HepG2 (cell line): ENCODE data around the gene CAPN2. TPM values are rescaled to one million over a fixed set of nuclear protein-coding genes. Genes with fewer than 3 reads are reported as not detected.

Source experiments
- ATAC-seq: fragments of 200-7000 bp; cut with Tn5 transposase; 3 replicates; pipeline ENCODE4 v1.9.1; 2020; ENCODE audit warnings: mild to moderate bottlenecking, moderate library complexity
- BruUV-seq: library from RNA; stranded (reverse); fragments of 400-500 nt; replicated peaks from 2 replicates; lab custom pipeline; 2021; lab: Mats Ljungman, UMichigan
- CTCF ChIA-PET: fragments of 300-600 bp; formaldehyde crosslinking; extraction: SDS; loops from one replicate; lab custom pipeline; 2021; ENCODE audit warnings: low total read pairs, inconsistent platforms, low intra/inter-chr PET ratio; lab: Yijun Ruan, JAX
- POLR2A ChIA-PET: fragments of 350-600 bp; sonication (Branson Sonifier 250); formaldehyde crosslinking; loops from one replicate; lab custom pipeline; 2020; ENCODE audit warnings: antibody characterized with exemption, inconsistent platforms; lab: Yijun Ruan, JAX
- DNase-seq: peaks from one replicate; pipeline ENCODE4 v3.0.0-alpha.2; 2015; ENCODE audit warnings: low spot score
- FAIRE-seq: peaks from 3 replicates; lab custom pipeline; 2011; peaks lifted over from hg19 to GRCh38; lab: Jason Lieb, UNC
- H2AFZ ChIP-seq: one replicate; pipeline ENCODE4 v1.6.1; 2011; ENCODE audit warnings: low read length, inconsistent platforms
- H3K27ac ChIP-seq: fragments of 300-600 bp; 3 replicates; pipeline ENCODE4 v1.8.0; 2011; ENCODE audit warnings: mixed run types, mild to moderate bottlenecking, mixed read lengths, low read length, inconsistent platforms; ENCODE audit not compliant: insufficient read depth; ENCODE audit errors: extremely low read length
- H3K27me3 ChIP-seq, 2 experiments: fragments of 200-600 bp in 1 of 2; 2 replicates in 1 of 2; 3 replicates in 1 of 2; pipeline versions ENCODE4 v1.6.0 to v1.8.0; 2011; ENCODE audit warnings: low read length in 2 of 2, mild to moderate bottlenecking in 2 of 2, moderate library complexity in 2 of 2, inconsistent platforms in 1 of 2; ENCODE audit not compliant: insufficient read depth in 2 of 2, control insufficient read depth in 1 of 2
- H3K36me3 ChIP-seq, 2 experiments: fragments of 200-600 bp in 1 of 2; replicated peaks in 1 of 2; 2 replicates in 1 of 2; 3 replicates in 1 of 2; pipeline versions ENCODE4 v1.5.1 to v1.8.0; 2011; ENCODE audit warnings: low read length in 2 of 2, inconsistent platforms in 1 of 2; ENCODE audit not compliant: insufficient read depth in 2 of 2, control insufficient read depth in 1 of 2
- H3K4me1 ChIP-seq: 2 replicates; pipeline ENCODE4 v1.5.1; 2012; ENCODE audit warnings: low read length, inconsistent platforms; ENCODE audit not compliant: insufficient read depth
- H3K4me2 ChIP-seq: 2 replicates; pipeline ENCODE4 v1.6.0; 2011; ENCODE audit warnings: low read depth, low read length, inconsistent platforms
- H3K4me3 ChIP-seq, 3 experiments: fragments of 200-600 bp in 1 of 3; sonication (generic), shearing (Covaris generic) in 1 of 3; replicated peaks in 1 of 3; 2 replicates each; pipeline ENCODE4 v1.5.1; 2011 to 2016; ENCODE audit warnings: low read length in 3 of 3, inconsistent platforms in 2 of 3, low read depth in 2 of 3, mild to moderate bottlenecking in 2 of 3, control low read depth in 1 of 3, mixed read lengths in 1 of 3; ENCODE audit not compliant: insufficient read depth in 1 of 3
- H3K79me2 ChIP-seq: one replicate; pipeline ENCODE4 v1.6.1; 2011; ENCODE audit warnings: low read length, inconsistent platforms; ENCODE audit not compliant: insufficient read depth
- H3K9ac ChIP-seq: 2 replicates; pipeline ENCODE4 v1.6.0; 2011; ENCODE audit warnings: mild to moderate bottlenecking, low read depth, low read length, inconsistent platforms; ENCODE audit not compliant: insufficient read depth
- H3K9me3 ChIP-seq: 2 replicates; pipeline ENCODE4 v1.5.1; 2012; ENCODE audit warnings: mild to moderate bottlenecking, low read length
- H4K20me1 ChIP-seq: 2 replicates; pipeline ENCODE4 v1.6.0; 2011; ENCODE audit warnings: inconsistent platforms, mild to moderate bottlenecking, low read length, moderate library complexity; ENCODE audit not compliant: insufficient read depth
- EP300 ChIP-seq, 3 experiments: sonication (generic) in 1 of 3; formaldehyde crosslinking in 1 of 3; IDR thresholded peaks; 2 replicates each; pipeline versions ENCODE4 v1.5.1 to v1.6.1; 2011 to 2020; ENCODE audit warnings: low read depth in 2 of 3, low read length in 2 of 3, borderline replicate concordance in 1 of 3, improper control_type of control experiment in 1 of 3, mild to moderate bottlenecking in 1 of 3, missing genetic modification reagents in 1 of 3, moderate library complexity in 1 of 3
- FLYWCH1 ChIP-seq: sonication (generic); formaldehyde crosslinking; IDR thresholded peaks from 2 replicates; pipeline ENCODE4 v1.8.1; 2023; ENCODE audit warnings: mild to moderate bottlenecking, missing genetic modification reagents
- SAP130 ChIP-seq: IDR thresholded peaks from 2 replicates; pipeline ENCODE4 v1.6.1; 2016; ENCODE audit warnings: low read depth
- SOX13 ChIP-seq, 3 experiments: fragments of 450-650 bp in 1 of 3; sonication (generic) in 1 of 3; formaldehyde crosslinking in 1 of 3; IDR thresholded peaks in 2 of 3; conservative IDR thresholded peaks in 1 of 3; 2 replicates each; pipeline versions ENCODE4 v1.5.0 to v1.6.1; 2016 to 2020; ENCODE audit warnings: antibody characterized with exemption in 1 of 3, mild to moderate bottlenecking in 1 of 3, missing compliant biosample characterization in 1 of 3, missing genetic modification reagents in 1 of 3, moderate library complexity in 1 of 3
- ZNF138 ChIP-seq: sonication (generic); formaldehyde crosslinking; IDR thresholded peaks from 2 replicates; pipeline ENCODE4 v1.5.0; 2020; ENCODE audit warnings: mild to moderate bottlenecking, low read depth, missing genetic modification reagents
- ZNF607 ChIP-seq: sonication (generic); formaldehyde crosslinking; IDR thresholded peaks from 2 replicates; pipeline ENCODE4 v1.5.1; 2020; ENCODE audit warnings: missing genetic modification reagents, mild to moderate bottlenecking, borderline replicate concordance
- WGBS: methylation state at CpG from one replicate; pipeline ENCODE4 v1.1.6; 2017; ENCODE audit warnings: low lambda C conversion rate; 5-methylcytosine and 5-hydroxymethylcytosine counted together
- in situ Hi-C: cut with HindIII; loops from 2 replicates; pipeline ENCODE4 v1.10.0; 2017; ENCODE audit warnings: low pct_unique_long_range_greater_than_20kb; ENCODE audit not compliant: extremely low pct_ligation_motif_present
- intact Hi-C: fragments of 100-400 bp; cut with micrococcal nuclease; formaldehyde crosslinking; loops from one replicate; pipeline ENCODE4 v1.10.0; 2022; ENCODE audit not compliant: unreplicated experiment
- polyA plus RNA-seq, 8 experiments: library from polyadenylated mRNA; depleted of rRNA in 3 of 8; stranded (reverse) in 7 of 8; unstranded in 1 of 8; fragments of >200 nt; fragmentation: Illumina TruSeq in 4 of 8; extraction: Trizol in 4 of 8; gene quantifications; 2 replicates each; pipeline versions ENCODE4 v1.2.1 to v1.2.3, GENCODE V29; 2011 to 2016; ENCODE audit warnings: low read depth in 4 of 8, missing spikeins in 1 of 8, mixed read lengths in 1 of 8; ENCODE audit not compliant: insufficient read depth in 1 of 8
- total RNA-seq, 5 experiments: library from RNA; depleted of rRNA; stranded (reverse); fragments of >200 nt; fragmentation: Illumina TruSeq; extraction: Trizol; gene quantifications; 2 replicates each; pipeline ENCODE4 v1.2.3, GENCODE V29; 2016; ENCODE audit warnings: low read depth in 1 of 5
- TF ChIP-seq, protein P1 (sequence below): sonication (generic); formaldehyde crosslinking; IDR thresholded peaks from 2 replicates; pipeline ENCODE4 v1.4.0; 2020; ENCODE audit warnings: missing genetic modification reagents, mild to moderate bottlenecking, borderline replicate concordance

Gene CAPN2
- total and polyA plus RNA-seq, 2 of the 13 experiments (the other 11 are each of a cell fraction or from before 2014, with no cell fraction given): 6.2 to 7.4 TPM

DNA sequence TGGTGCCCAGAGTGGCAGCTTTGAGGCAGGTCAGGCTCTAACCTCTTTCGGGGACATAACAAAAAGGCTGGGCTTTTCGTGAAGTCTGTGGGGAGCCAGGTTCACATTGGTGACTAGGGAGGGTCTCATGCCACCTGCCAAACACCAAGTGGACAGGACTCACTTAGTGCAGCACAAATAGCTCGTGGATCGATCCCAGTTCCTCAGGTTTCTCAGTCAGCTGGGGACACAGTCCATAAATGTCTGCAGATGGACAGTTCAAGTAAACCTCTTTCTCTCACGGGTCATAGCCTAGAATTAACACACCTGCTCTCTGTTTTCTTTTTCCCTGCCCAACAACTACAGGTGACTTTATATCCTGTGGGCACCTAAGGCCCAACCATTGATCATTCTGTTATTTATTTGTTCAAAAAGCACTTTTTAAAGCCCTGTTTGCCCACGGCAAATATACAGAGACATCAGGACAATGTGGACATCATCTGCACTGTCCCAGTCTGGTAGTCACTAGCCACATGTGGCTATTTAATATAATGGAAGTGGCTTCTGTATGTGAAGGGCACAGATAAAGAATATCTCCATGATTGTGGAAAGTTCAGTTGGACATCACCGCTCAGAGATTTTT is 53.5 kb downstream of the CAPN2 start (continued):
- TF ChIP-seq SAP130 (CRISPR knock-in tag) (no peak), ZNF607 (CRISPR knock-in tag) (no peak), EP300 (IDR thresholded peaks at IDR 0.05; ENCODE audit: low read depth in 2 of 2, low read length in 2 of 2) (no peak), EP300 (CRISPR knock-in tag; IDR thresholded peaks at IDR 0.05; ENCODE audit: borderline replicate concordance) (no peak), ZNF138 (CRISPR knock-in tag) (no peak), SOX13 (IDR thresholded peaks at IDR 0.05) (no peak), SOX13 (CRISPR knock-in tag; conservative IDR thresholded peaks at IDR 0.05 in 1 of 2, IDR thresholded peaks at IDR 0.05 in 1 of 2) (peak in 1 of 2 experiments; percentile 32; a peak in 1 of 4 replicates)
- TF ChIP-seq, protein P1, sequence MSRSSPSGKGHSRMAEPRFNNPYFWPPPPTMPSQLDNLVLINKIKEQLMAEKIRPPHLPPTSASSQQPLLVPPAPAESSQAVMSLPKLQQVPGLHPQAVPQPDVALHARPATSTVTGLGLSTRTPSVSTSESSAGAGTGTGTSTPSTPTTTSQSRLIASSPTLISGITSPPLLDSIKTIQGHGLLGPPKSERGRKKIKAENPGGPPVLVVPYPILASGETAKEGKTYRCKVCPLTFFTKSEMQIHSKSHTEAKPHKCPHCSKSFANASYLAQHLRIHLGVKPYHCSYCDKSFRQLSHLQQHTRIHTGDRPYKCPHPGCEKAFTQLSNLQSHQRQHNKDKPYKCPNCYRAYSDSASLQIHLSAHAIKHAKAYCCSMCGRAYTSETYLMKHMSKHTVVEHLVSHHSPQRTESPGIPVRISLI (CRISPR knock-in tag): 0 out of 2 replicates have a peak, but pooled peaks have one; percentile 1

DNA sequence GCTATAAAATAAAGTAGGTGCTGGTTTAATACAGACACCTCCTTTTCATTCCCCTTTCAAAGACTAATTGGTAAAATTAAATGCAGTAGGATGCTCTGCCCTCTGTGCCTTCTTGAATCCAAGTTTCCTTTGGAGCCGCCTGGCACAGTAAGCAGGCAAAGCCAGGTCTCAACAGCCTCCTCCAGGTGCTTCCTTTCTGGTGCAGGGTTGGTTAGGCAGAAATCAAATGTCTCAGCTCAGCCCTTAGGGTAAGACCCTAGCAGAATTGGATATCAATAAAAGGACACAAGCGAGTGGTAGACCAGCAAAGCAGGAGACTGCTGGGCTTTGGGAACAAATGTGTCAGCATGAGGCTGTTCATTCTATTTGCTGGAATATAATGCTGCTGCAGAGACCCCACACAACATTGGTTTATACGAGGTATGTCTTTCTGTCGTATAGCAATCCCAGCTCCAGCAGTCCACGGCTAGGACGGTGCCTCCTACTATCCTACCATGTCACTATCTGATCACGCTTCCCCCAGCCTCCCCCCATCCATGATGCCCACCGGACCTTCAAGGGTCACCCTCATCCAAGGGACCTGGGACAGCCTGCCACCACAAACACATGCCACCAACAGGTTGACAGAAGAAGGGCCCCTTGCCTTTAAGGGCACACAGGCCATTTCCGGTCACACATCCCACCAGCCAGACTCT is 58.4 kb downstream of the CAPN2 start:
- in situ Hi-C loops (no loop called here), intact Hi-C loops (no loop called here)
- no peak overlapping the region for H3K9ac ChIP-seq
- no peak overlapping the region for H3K27ac ChIP-seq
- no TSS peak for BruUV-seq
- ATAC-seq (no peak), FAIRE-seq (no peak), DNase-seq (no peak)
- POLR2A ChIA-PET: no interaction called here
- no peak overlapping the region for H3K4me2 ChIP-seq
- no peak overlapping the region for H3K4me3 ChIP-seq
- no peaks in the 10 kb centered on the region for H3K27me3 ChIP-seq
- H2AFZ ChIP-seq: no peak overlapping the region
- H3K36me3 ChIP-seq: peaks cover 0 to 5% of the 10 kb centered on the region in 2 experiments; a peak in 1 of 5 replicates
- peaks cover 9% of the 10 kb centered on the region for H3K4me1 ChIP-seq
- CTCF ChIA-PET: no interaction called here
- WGBS: 96% methylated on average over 9 of the region's 9 CpGs
- no peaks in the 10 kb centered on the region for H4K20me1 ChIP-seq
- no peak for TF ChIP-seq FLYWCH1
- H3K9me3 ChIP-seq: no peaks in the 10 kb centered on the region
- no peaks in the 10 kb centered on the region for H3K79me2 ChIP-seq
